Spleen (tissue), 11 donors: Measurements from ENCODE around the gene KDM6A. TPM values are rescaled to one million over a fixed set of nuclear protein-coding genes. Genes with fewer than 3 reads are reported as not detected.
"Not testable (repeated sequence)": the region's sequence is repeated elsewhere in the genome, so short reads cannot be mapped to it uniquely, and the experiment has no call there.

Experiments
- DNase-seq: peaks from one replicate; pipeline ENCODE4 v3.0.0-alpha.2; 2020
- H3K27ac ChIP-seq, 8 donors: fragments of 200-600 bp; sonication (generic) in 7 of 8; 1 replicate in 4 of 8; 2 replicates in 4 of 8; pipeline versions ENCODE4 v1.5.0 to v1.8.0; 2016 to 2021; ENCODE audit warnings: inconsistent platforms in 4 of 8, mild to moderate bottlenecking in 4 of 8, moderate library complexity in 1 of 8
- H3K27me3 ChIP-seq, 7 donors: fragments of 200-600 bp; sonication (generic) in 6 of 7; replicated peaks in 1 of 7; 1 replicate in 4 of 7; 2 replicates in 3 of 7; pipeline versions ENCODE4 v1.5.0 to v1.8.0; 2016 to 2021; ENCODE audit warnings: inconsistent platforms in 3 of 7, mild to moderate bottlenecking in 1 of 7
- H3K36me3 ChIP-seq, 6 donors: fragments of 200-600 bp; sonication (generic) in 5 of 6; 1 replicate in 4 of 6; 2 replicates in 2 of 6; pipeline versions ENCODE4 v1.5.0 to v1.8.0; 2016 to 2021; ENCODE audit warnings: inconsistent platforms in 2 of 6
- H3K4me1 ChIP-seq, 6 donors: fragments of 200-600 bp; sonication (generic) in 5 of 6; 1 replicate in 3 of 6; 2 replicates in 3 of 6; pipeline versions ENCODE4 v1.5.0 to v1.8.0; 2016 to 2021; ENCODE audit warnings: inconsistent platforms in 3 of 6
- H3K4me3 ChIP-seq, 8 donors: fragments of 200-600 bp; sonication (generic) in 7 of 8; 1 replicate in 4 of 8; 2 replicates in 4 of 8; pipeline versions ENCODE4 v1.5.0 to v1.8.0; 2016 to 2021; ENCODE audit warnings: inconsistent platforms in 4 of 8, mild to moderate bottlenecking in 4 of 8, moderate library complexity in 2 of 8
- H3K9me3 ChIP-seq, 8 donors: fragments of 200-600 bp; sonication (generic) in 7 of 8; 1 replicate in 4 of 8; 2 replicates in 4 of 8; pipeline versions ENCODE4 v1.5.0 to v1.8.0; 2016 to 2021; ENCODE audit warnings: inconsistent platforms in 4 of 8
- POLR2A ChIP-seq, 3 donors: fragments of 450-650 bp; IDR thresholded peaks; one replicate each; pipeline ENCODE4 v1.5.1; 2017; ENCODE audit warnings: antibody characterized with exemption in 3 of 3, mild to moderate bottlenecking in 1 of 3
- POLR2AphosphoS5 ChIP-seq, 3 donors: sonication (generic); formaldehyde crosslinking; IDR thresholded peaks; one replicate each; pipeline ENCODE4 v1.5.1; 2017; ENCODE audit warnings: antibody characterized with exemption in 3 of 3
- WGBS, 5 donors: extraction: QIAGEN DNeasy Blood & Tissue Kit in 3 of 5; methylation state at CpG; one replicate each; pipeline versions ENCODE4 v1.1.5 to v1.1.7; 2013 to 2018; 5-methylcytosine and 5-hydroxymethylcytosine counted together
- intact Hi-C: fragments of 100-400 bp; cut with DNase I; formaldehyde crosslinking; loops from one replicate; pipeline ENCODE4 v1.15.0; 2023; ENCODE audit warnings: low total_unique reads
- polyA plus RNA-seq, 3 donors: library from polyadenylated mRNA; stranded (reverse); fragments of 200-250 nt; gene quantifications; one replicate each; pipeline ENCODE4 v1.2.1, GENCODE V29; 2013
- total RNA-seq, 7 donors: library from RNA; depleted of rRNA in 3 of 7; stranded (reverse); fragments of >200 nt in 3 of 7; fragmentation: NEBNext Ultra II Directional in 4 of 7; extraction: Animal tissue kit (Norgen Biotek cat#: 25700) in 4 of 7; gene quantifications; one replicate each; pipeline versions ENCODE4 v1.1.0 to v1.2.1, GENCODE V29; 2016 to 2021
- TF ChIP-seq, protein P1 (sequence below), 11 experiments: fragments of 200-600 bp in 7 of 11; fragments of 450-650 bp in 4 of 11; sonication (generic) in 4 of 11; IDR thresholded peaks in 8 of 11; conservative IDR thresholded peaks in 3 of 11; 1 replicate in 7 of 11; 2 replicates in 4 of 11; pipeline versions ENCODE4 v1.4.0 to v1.8.0; 2016 to 2021; ENCODE audit warnings: antibody characterized with exemption in 11 of 11, inconsistent platforms in 4 of 11, mild to moderate bottlenecking in 1 of 11
- donor health status: healthy with polysubstance abuse.
- donor health status: DM: no; HTN: no; CAD: no; lungs with moderate emphysema.
- donor health status: DM: no; HTN: no; CAD: no.
- donor health status: Bipolar disorder and iron deficiency.
- donor health status: healthy.
- donor health status: DM: no; HTN: no; CAD: no.
- donor health status: DM: yes; HTN: yes; CAD: no.

Gene KDM6A
- total and polyA plus RNA-seq, 10 donors: 8.0 to 68.2 (median 47.9) TPM

DNA sequence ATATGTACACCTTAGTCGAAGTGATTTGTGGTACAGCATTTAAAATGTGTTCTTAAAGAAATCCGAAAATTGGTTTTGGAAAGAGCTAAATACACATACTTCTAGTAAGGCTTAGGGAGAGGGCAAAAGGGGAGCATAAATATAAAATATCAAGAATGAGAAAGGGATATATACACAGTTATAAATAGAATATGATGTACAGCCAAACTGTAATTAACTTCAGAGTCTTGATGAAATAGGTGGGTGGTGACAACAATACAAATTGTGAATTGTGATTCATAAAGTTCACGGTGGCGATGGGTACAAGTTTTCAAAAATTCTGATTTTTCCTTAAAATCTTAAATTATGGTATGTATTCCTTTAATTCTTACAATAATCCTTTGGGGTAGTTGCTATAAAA lies 62.2 kb downstream of the KDM6A start:
- no peaks in the 10 kb centered on the region for H3K36me3 ChIP-seq
- intact Hi-C loops: no loop called here
- 91 to 99% (median 94%) methylated on average over 4 of the region's 4 CpGs for WGBS, 5 donors
- no peak for DNase-seq
- peaks cover 8 to 47% (median 13%) of the 10 kb centered on the region in 6 donors for H3K4me1 ChIP-seq
- H3K4me3 ChIP-seq: no peak overlapping the region
- no peak overlapping the region for H3K27ac ChIP-seq
- TF ChIP-seq, protein P1, sequence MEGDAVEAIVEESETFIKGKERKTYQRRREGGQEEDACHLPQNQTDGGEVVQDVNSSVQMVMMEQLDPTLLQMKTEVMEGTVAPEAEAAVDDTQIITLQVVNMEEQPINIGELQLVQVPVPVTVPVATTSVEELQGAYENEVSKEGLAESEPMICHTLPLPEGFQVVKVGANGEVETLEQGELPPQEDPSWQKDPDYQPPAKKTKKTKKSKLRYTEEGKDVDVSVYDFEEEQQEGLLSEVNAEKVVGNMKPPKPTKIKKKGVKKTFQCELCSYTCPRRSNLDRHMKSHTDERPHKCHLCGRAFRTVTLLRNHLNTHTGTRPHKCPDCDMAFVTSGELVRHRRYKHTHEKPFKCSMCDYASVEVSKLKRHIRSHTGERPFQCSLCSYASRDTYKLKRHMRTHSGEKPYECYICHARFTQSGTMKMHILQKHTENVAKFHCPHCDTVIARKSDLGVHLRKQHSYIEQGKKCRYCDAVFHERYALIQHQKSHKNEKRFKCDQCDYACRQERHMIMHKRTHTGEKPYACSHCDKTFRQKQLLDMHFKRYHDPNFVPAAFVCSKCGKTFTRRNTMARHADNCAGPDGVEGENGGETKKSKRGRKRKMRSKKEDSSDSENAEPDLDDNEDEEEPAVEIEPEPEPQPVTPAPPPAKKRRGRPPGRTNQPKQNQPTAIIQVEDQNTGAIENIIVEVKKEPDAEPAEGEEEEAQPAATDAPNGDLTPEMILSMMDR (IDR thresholded peaks at IDR 0.05 in 8 of 11, conservative IDR thresholded peaks at IDR 0.05 in 3 of 11): no peak
- no peak for TF ChIP-seq POLR2AphosphoS5 (IDR thresholded peaks at IDR 0.05)
- TF ChIP-seq POLR2A (IDR thresholded peaks at IDR 0.05): no peak
- H3K9me3 ChIP-seq: no peaks in the 10 kb centered on the region
- H3K27me3 ChIP-seq: no peaks in the 10 kb centered on the region

DNA sequence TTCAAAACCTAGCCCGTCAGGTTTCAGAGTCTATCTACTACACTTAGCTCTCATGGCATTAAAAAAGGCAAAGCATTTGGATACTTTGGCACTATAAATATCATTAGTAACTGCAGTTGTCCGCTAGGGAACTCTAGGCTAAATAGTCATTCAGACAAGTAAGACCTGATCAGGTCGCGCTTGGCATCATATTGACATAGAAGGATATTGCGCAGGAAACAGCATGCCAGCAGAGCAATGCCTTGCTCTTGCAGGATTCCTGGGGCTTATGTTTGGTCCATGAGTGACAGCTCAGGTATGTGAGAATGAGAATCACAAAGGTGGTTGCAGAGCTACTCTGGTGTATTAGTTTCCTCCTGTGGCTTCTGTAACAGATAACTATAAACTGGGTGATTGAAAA lies 62.7 kb downstream of the KDM6A start:
- no peak overlapping the region for H3K27ac ChIP-seq
- no peak overlapping the region for H3K4me3 ChIP-seq
- no peak for TF ChIP-seq POLR2A (IDR thresholded peaks at IDR 0.05)
- TF ChIP-seq, protein P1 (IDR thresholded peaks at IDR 0.05 in 8 of 11, conservative IDR thresholded peaks at IDR 0.05 in 3 of 11): no peak
- no peak for TF ChIP-seq POLR2AphosphoS5 (IDR thresholded peaks at IDR 0.05)
- peaks cover 8 to 47% (median 13%) of the 10 kb centered on the region in 6 donors for H3K4me1 ChIP-seq
- no peaks in the 10 kb centered on the region for H3K9me3 ChIP-seq
- no peaks in the 10 kb centered on the region for H3K27me3 ChIP-seq
- H3K36me3 ChIP-seq: peaks cover 0 to under 1% (median 0%) of the 10 kb centered on the region in 6 donors
- no peak for DNase-seq
- 82 to 94% (median 86%) methylated on average over 5 of the region's 5 CpGs for WGBS, 5 donors
- intact Hi-C loops: no loop called here

DNA sequence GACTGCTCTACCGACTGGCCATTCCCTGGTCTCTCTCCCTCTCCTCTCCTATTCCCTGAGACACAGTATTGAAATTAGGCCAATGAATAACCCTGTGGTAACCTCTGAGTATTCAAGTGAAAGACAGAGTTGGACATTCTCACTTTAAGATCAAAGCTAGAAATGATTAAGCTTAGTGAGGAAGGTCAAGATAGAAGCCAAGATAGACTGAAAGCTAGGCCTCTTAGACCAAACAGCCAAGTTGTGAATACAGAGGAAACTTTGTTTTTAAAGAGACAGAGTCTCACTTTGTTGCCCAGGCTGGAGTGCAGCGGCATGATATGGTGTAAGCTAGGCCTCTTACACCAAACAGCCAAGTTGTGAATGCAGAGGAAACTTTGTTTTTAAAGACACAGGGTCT lies 64.6 kb downstream of the KDM6A start:
- H3K9me3 ChIP-seq: no peaks in the 10 kb centered on the region
- no peak for DNase-seq
- WGBS, 5 donors: 79 to 86% (median 86%) methylated on average over 2 of the region's 2 CpGs
- intact Hi-C loops: no loop called here
- TF ChIP-seq, protein P1 (IDR thresholded peaks at IDR 0.05 in 8 of 11, conservative IDR thresholded peaks at IDR 0.05 in 3 of 11): no peak
- TF ChIP-seq POLR2AphosphoS5 (IDR thresholded peaks at IDR 0.05) (no peak), POLR2A (IDR thresholded peaks at IDR 0.05) (no peak)
- no peak overlapping the region for H3K4me3 ChIP-seq
- H3K36me3 ChIP-seq: peaks cover 0 to 4% (median 0%) of the 10 kb centered on the region in 6 donors
- no peaks in the 10 kb centered on the region for H3K27me3 ChIP-seq
- H3K4me1 ChIP-seq: peaks cover 8 to 43% (median 13%) of the 10 kb centered on the region in 6 donors
- no peak overlapping the region for H3K27ac ChIP-seq

DNA sequence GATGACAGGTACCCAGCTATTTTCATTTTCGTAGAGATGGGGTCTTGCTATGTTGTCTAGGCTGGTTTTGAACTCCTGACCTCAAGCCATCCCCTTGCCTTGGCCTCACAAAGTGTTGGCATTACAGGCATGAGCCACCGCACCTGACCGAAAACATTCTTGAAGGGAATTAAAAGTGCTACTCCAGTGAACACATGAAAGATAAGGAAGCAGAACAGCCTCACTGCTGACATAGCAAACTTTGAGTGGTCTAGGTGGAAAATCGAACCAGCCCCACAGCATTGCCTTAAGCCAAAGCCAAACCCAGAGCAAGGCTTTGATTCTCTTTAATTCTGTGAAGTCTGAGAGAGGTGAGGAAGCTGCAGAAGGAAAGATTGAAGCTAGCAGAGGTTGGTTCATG lies 65.1 kb downstream of the KDM6A start:
- Histone ChIP-seq H3K27me3 (no peaks in the 10 kb centered on the region), H3K4me3 (no peak overlapping the region), H3K9me3 (peaks cover 0 to 4% (median 0%) of the 10 kb centered on the region in 8 donors), H3K27ac (no peak overlapping the region), H3K4me1 (peaks cover 8 to 43% (median 13%) of the 10 kb centered on the region in 6 donors), H3K36me3 (peaks cover 0 to 4% (median 0%) of the 10 kb centered on the region in 6 donors)
- WGBS, 5 donors: 73 to 96% (median 82%) methylated on average over 4 of the region's 4 CpGs
- TF ChIP-seq POLR2AphosphoS5 (IDR thresholded peaks at IDR 0.05) (no peak), POLR2A (IDR thresholded peaks at IDR 0.05) (no peak)
- TF ChIP-seq, protein P1 (IDR thresholded peaks at IDR 0.05 in 8 of 11, conservative IDR thresholded peaks at IDR 0.05 in 3 of 11): no peak
- intact Hi-C loops: no loop called here
- no peak for DNase-seq

DNA sequence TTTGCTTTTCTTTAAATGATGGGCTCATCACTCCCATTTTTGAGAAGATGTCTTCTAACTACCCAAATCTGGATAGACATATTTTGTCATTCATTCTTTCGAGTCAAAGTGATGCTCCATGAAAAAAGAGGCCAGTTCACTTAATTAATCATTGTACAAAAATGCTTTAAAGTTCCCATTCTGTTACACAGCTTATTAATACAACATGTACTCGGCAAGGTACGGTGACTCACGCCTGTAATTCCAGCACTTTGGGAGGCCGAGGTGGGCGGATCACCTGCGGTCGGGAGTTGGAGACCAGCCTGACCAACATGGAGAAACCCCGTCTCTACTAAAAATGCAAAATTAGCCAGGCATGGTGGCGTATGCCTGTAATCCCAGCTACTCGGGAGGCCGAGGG lies 67.6 kb downstream of the KDM6A start:
- H3K4me3 ChIP-seq, intact Hi-C loops, H3K27ac ChIP-seq, DNase-seq, H3K27me3 ChIP-seq: not testable (repeated sequence)
- WGBS, 5 donors: 94 to 98% (median 96%) methylated on average over 12 of the region's 12 CpGs
- peaks cover 0 to 21% (median 0%) of the 10 kb centered on the region in 6 donors for H3K36me3 ChIP-seq
- peaks cover 7 to 27% (median 12%) of the 10 kb centered on the region in 6 donors for H3K4me1 ChIP-seq
- peaks cover 0 to 29% (median 15%) of the 10 kb centered on the region in 8 donors for H3K9me3 ChIP-seq
